MCF 10A (cell line): ENCODE measurements around the gene RBL2. TPM values are rescaled to one million over a fixed set of nuclear protein-coding genes. Genes with fewer than 3 reads are reported as not detected.

Experiments used
- BruUV-seq: library from RNA; stranded (reverse); fragments of 400-500 nt; replicated peaks from 2 replicates; lab custom pipeline; 2021; lab: Mats Ljungman, UMichigan
- CTCF ChIA-PET: fragments of 300-600 bp; sonication (Branson Sonifier 250); formaldehyde crosslinking; extraction: SDS; loops from one replicate; lab custom pipeline; 2021; ENCODE audit warnings: antibody characterized with exemption, inconsistent platforms; lab: Yijun Ruan, JAX
- POLR2A ChIA-PET: fragments of 300-600, 350-650 bp; sonication (Branson Sonifier 250); formaldehyde crosslinking; extraction: SDS; loops from one replicate; lab custom pipeline; 2020; ENCODE audit warnings: antibody characterized with exemption, inconsistent platforms; lab: Yijun Ruan, JAX
- DNase-seq: peaks from one replicate; pipeline ENCODE4 v3.0.0-alpha.2; 2018; ENCODE audit not compliant: unreplicated experiment
- H3K27ac Mint-ChIP-seq: one replicate; pipeline ENCODE4 v1.8.0; 2022; ENCODE audit warnings: mild to moderate bottlenecking, low read depth, mixed read lengths; ENCODE audit not compliant: unreplicated experiment
- H3K27me3 Mint-ChIP-seq: one replicate; pipeline ENCODE4 v1.8.0; 2022; ENCODE audit warnings: mixed read lengths; ENCODE audit not compliant: insufficient read depth, unreplicated experiment
- H3K36me3 Mint-ChIP-seq: one replicate; pipeline ENCODE4 v1.8.0; 2022; ENCODE audit warnings: mild to moderate bottlenecking, moderate library complexity, mixed read lengths; ENCODE audit not compliant: insufficient read depth, unreplicated experiment
- H3K4me1 Mint-ChIP-seq: one replicate; pipeline ENCODE4 v1.8.0; 2022; ENCODE audit warnings: mixed read lengths; ENCODE audit not compliant: insufficient read depth, unreplicated experiment
- H3K4me3 Mint-ChIP-seq: one replicate; pipeline ENCODE4 v1.8.0; 2022; ENCODE audit warnings: mild to moderate bottlenecking, moderate library complexity, mixed read lengths; ENCODE audit not compliant: unreplicated experiment
- H3K9me3 Mint-ChIP-seq: one replicate; pipeline ENCODE4 v1.8.0; 2022; ENCODE audit warnings: mixed read lengths; ENCODE audit not compliant: unreplicated experiment
- intact Hi-C: fragments of 100-400 bp; cut with micrococcal nuclease; formaldehyde crosslinking; loops from 2 replicates; pipeline ENCODE4 v1.14.1; 2022
- total RNA-seq: library from RNA; stranded (reverse); gene quantifications from 2 replicates; pipeline ENCODE4 v1.2.3, GENCODE V29; 2022
- TF ChIP-seq, protein P1 (sequence below): fragments of 200-600 bp; IDR thresholded peaks from one replicate; pipeline ENCODE4 v1.8.0; 2022; ENCODE audit warnings: antibody characterized with exemption, mild to moderate bottlenecking; ENCODE audit not compliant: unreplicated experiment

Gene RBL2
- total RNA-seq, 1 experiment from 2014 or later: 28.5 TPM

DNA sequence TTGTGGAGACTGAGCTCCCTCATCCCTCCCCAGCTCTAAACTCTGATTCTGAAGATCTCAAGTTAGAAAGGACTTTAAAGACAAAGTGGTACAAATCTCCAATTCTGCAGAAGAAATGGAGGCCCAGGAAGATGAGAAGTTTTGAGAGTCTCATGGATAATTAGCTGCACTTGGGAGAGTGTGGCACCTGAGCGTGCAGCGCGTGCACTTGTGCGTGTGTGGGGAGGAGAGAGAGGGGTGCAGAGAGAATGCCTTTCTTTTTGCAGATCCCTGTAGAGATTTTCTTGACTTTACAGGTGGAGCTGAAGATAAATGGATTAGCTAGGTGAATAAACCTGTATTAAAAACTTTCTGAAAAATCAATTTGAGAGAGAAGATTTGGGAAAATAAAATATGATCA is 83.6 kb downstream of the RBL2 start:
- no peak overlapping the region for H3K4me3 Mint-ChIP-seq
- DNase-seq: no peak
- H3K27ac Mint-ChIP-seq: no peak overlapping the region
- intact Hi-C loops: no loop called here
- CTCF ChIA-PET: interaction anchor here (0.6 to 1.3 kb wide), 2 partner anchors 8 to 54 kb away, joined by 3 read pairs; no protein-coding TSS in a partner anchor
- H3K36me3 Mint-ChIP-seq: no peaks in the 10 kb centered on the region
- H3K4me1 Mint-ChIP-seq: no peaks in the 10 kb centered on the region
- H3K9me3 Mint-ChIP-seq: no peaks in the 10 kb centered on the region
- TF ChIP-seq, protein P1, sequence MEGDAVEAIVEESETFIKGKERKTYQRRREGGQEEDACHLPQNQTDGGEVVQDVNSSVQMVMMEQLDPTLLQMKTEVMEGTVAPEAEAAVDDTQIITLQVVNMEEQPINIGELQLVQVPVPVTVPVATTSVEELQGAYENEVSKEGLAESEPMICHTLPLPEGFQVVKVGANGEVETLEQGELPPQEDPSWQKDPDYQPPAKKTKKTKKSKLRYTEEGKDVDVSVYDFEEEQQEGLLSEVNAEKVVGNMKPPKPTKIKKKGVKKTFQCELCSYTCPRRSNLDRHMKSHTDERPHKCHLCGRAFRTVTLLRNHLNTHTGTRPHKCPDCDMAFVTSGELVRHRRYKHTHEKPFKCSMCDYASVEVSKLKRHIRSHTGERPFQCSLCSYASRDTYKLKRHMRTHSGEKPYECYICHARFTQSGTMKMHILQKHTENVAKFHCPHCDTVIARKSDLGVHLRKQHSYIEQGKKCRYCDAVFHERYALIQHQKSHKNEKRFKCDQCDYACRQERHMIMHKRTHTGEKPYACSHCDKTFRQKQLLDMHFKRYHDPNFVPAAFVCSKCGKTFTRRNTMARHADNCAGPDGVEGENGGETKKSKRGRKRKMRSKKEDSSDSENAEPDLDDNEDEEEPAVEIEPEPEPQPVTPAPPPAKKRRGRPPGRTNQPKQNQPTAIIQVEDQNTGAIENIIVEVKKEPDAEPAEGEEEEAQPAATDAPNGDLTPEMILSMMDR: no peak
- H3K27me3 Mint-ChIP-seq: no peaks in the 10 kb centered on the region
- POLR2A ChIA-PET: no interaction called here
- BruUV-seq: no TSS peak

DNA sequence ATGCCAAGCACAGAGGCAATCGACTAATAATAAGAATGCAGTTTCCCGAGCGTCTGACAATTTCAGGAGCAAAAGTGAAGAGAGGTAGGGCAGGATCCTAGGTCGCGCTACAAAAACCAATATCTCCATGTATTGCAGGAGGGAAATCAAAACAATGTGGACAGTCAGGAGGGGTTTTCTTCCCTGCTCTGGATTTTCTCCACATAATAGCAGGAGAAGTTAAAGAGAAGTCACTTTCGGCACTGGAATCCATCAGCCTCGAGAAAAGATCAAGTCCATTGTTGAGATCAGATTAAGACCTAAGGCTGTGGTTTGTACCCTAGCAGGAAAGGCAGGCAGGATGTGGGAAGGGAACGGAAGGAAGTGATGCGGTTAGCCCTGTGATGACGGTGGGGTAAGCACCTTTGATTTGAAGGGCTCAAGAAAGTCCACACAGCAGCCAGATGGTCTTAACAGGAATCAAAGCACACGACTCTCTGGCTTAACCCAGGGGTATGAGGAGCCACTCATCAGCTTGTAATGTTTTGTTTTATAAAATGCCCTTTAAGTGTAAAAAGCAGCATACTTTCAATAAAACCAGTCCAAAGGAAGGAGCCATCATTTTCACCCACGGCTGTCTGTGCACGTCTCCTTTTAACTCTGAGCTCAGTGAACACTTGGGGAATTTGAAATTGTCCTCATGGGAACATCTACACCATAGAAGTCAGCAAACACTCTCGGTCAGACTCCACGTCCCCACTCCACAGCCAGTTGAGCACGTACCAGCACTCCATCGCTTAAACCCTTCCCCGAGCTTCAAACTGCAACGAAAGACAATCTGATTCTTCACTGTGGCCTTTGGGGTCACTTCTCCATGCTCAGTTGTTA is 84.5 kb downstream of the RBL2 start:
- DNase-seq: no peak
- intact Hi-C loops: no loop called here
- H3K4me1 Mint-ChIP-seq: no peaks in the 10 kb centered on the region
- no peak overlapping the region for H3K27ac Mint-ChIP-seq
- no peak overlapping the region for H3K4me3 Mint-ChIP-seq
- no peaks in the 10 kb centered on the region for H3K27me3 Mint-ChIP-seq
- H3K9me3 Mint-ChIP-seq: no peaks in the 10 kb centered on the region
- H3K36me3 Mint-ChIP-seq: no peaks in the 10 kb centered on the region
- ChIA-PET CTCF (interaction anchor here (0.6 to 1.3 kb wide), 3 partner anchors 9 to 39 kb away, joined by 3 read pairs; no protein-coding TSS in a partner anchor), POLR2A (no interaction called here)
- BruUV-seq: no TSS peak
- TF ChIP-seq, protein P1: no peak

DNA sequence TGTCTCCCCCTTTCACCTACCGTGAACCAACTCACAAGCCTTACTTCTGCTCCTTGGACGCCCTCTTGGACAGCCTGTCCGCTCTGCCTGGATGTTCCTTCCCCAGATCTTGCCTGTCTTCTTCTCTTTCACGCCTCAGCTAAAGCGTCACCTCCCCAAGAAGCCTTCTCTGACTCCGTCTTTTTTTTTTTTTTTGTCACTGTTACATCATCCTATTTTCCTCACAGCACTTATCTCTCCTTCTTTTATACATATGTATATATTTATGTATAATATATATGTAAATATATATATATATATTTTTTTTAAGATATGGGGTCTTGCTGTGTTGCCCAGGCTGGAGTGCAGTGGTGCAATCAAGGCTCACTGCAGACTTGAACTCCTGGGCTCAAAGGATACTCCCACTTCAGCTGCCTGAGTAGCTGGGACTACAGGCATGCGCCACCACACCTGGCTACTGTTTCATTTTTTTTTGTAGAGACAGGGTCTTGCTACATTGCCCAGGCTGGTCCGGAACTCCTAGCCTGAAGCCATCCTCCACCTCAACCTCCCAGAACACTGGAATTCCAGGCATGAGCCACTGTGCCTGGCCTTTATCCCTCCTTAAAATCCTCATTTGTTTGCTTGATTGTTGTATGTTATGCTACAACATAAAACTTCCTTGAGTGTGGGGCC is 85.3 kb downstream of the RBL2 start:
- intact Hi-C loops: no loop called here
- DNase-seq: no peak
- ChIA-PET CTCF (interaction anchor here (1.1 kb wide), 1 partner anchor 9 kb away, joined by 3 read pairs; no protein-coding TSS in a partner anchor), POLR2A (no interaction called here)
- no TSS peak for BruUV-seq
- no peaks in the 10 kb centered on the region for H3K9me3 Mint-ChIP-seq
- TF ChIP-seq, protein P1: no peak
- H3K4me1 Mint-ChIP-seq: no peaks in the 10 kb centered on the region
- no peaks in the 10 kb centered on the region for H3K27me3 Mint-ChIP-seq
- H3K27ac Mint-ChIP-seq: no peak overlapping the region
- no peaks in the 10 kb centered on the region for H3K36me3 Mint-ChIP-seq
- no peak overlapping the region for H3K4me3 Mint-ChIP-seq
